ENCODE data around the gene C1QTNF12. TPM values are rescaled to one million over a fixed set of nuclear protein-coding genes. Genes with fewer than 3 reads are reported as not detected.

C1QTNF12 gene, protein sequence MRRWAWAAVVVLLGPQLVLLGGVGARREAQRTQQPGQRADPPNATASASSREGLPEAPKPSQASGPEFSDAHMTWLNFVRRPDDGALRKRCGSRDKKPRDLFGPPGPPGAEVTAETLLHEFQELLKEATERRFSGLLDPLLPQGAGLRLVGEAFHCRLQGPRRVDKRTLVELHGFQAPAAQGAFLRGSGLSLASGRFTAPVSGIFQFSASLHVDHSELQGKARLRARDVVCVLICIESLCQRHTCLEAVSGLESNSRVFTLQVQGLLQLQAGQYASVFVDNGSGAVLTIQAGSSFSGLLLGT
- total RNA-seq: 1 to 10 TPM; 1.2 to 1.4 TPM

GRCh38 chr1:1246577-1247340 is at the start of gene C1QTNF12:
C1QTNF12 (minus strand) TSS chr1:1246722; CDS start chr1:1246690, 32 bp downstream.
- CTCF ChIA-PET: no interaction called here
- peaks cover 5% of the 10 kb centered on the region for H3K27me3 Mint-ChIP-seq
- POLR2A ChIA-PET: no interaction called here

GRCh38 chr1:1295154-1295923 is 48.8 kb upstream of the C1QTNF12 start:
- Mint-ChIP-seq H3K27me3 (no peaks in the 10 kb centered on the region), H3K4me3 (no peak overlapping the region), H3K4me1 (no peaks in the 10 kb centered on the region), H3K9me3 (no peaks in the 10 kb centered on the region), H3K27ac (no peak overlapping the region), H3K36me3 (ENCODE audit: low read depth) (peaks cover 7% of the 10 kb centered on the region)
- DNase-seq: no peak
- ChIA-PET POLR2A (no interaction called here), CTCF (interaction anchor here (0.9 to 1.1 kb wide), 2 partner anchors 10 to 173 kb away, joined by 3 read pairs; no protein-coding TSS in a partner anchor)

More at GRCh38 chr1:1246577-1247340, at the start of gene C1QTNF12:
- Mint-ChIP-seq H3K36me3 (ENCODE audit: low read depth) (peaks cover 2% of the 10 kb centered on the region), H3K27ac (no peak within 1 kb of the TSS), H3K4me3 (no peak within 1 kb of the TSS), H3K9me3 (no peaks in the 10 kb centered on the region), H3K4me1 (peaks cover 9% of the 10 kb centered on the region)
- no peak for DNase-seq

GRCh38 chr1:1294250-1294890 is 47.8 kb upstream of the C1QTNF12 start:
- no peak for DNase-seq
- Mint-ChIP-seq H3K36me3 (ENCODE audit: low read depth) (peaks cover 3% of the 10 kb centered on the region), H3K4me1 (no peaks in the 10 kb centered on the region), H3K9me3 (no peaks in the 10 kb centered on the region), H3K27me3 (no peaks in the 10 kb centered on the region), H3K27ac (no peak overlapping the region), H3K4me3 (no peak overlapping the region)
- ChIA-PET CTCF (no interaction called here), POLR2A (no interaction called here)

GRCh38 chr1:1293263-1294249 is 47.0 kb upstream of the C1QTNF12 start:
- H3K36me3 Mint-ChIP-seq (ENCODE audit: low read depth): peaks cover 3% of the 10 kb centered on the region
- POLR2A ChIA-PET: no interaction called here

GRCh38 chr1:1292851-1293250 is 46.3 kb upstream of the C1QTNF12 start:
- no peaks in the 10 kb centered on the region for H3K9me3 Mint-ChIP-seq

More at GRCh38 chr1:1293263-1294249, 47.0 kb upstream of the C1QTNF12 start:
- H3K27me3 Mint-ChIP-seq: no peaks in the 10 kb centered on the region
- no peaks in the 10 kb centered on the region for H3K9me3 Mint-ChIP-seq
- H3K4me1 Mint-ChIP-seq: no peaks in the 10 kb centered on the region
- H3K27ac Mint-ChIP-seq: no peak overlapping the region
- H3K4me3 Mint-ChIP-seq: no peak overlapping the region
- no peak for DNase-seq
- CTCF ChIA-PET: no interaction called here

DNA sequence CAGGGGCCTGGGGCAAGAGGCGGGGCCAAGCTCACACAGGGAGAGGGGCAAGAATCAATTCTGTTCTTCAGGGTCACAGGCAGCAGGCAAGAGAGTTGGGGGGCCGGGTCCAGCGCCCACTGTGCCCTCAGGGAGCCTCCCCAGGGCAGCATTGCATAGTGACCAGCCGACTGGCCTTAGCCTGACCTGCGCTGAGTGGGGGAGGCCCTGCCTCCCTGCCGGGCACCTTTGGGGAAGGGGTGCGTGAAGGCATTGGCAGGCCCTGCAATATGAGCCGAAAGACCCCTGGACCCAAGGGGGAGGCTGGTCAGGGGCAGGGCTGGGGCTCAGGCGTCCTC is 45.9 kb upstream of the C1QTNF12 start:
- H3K36me3 Mint-ChIP-seq (ENCODE audit: low read depth): peaks cover 3% of the 10 kb centered on the region
- POLR2A ChIA-PET: interaction anchor here (0.6 kb wide), 1 partner anchor 170 kb away, joined by 3 read pairs; no protein-coding TSS in a partner anchor

More at GRCh38 chr1:1292851-1293250, 46.3 kb upstream of the C1QTNF12 start:
- H3K36me3 Mint-ChIP-seq (ENCODE audit: low read depth): peaks cover 3% of the 10 kb centered on the region
- POLR2A ChIA-PET: no interaction called here
- H3K4me3 Mint-ChIP-seq: no peak overlapping the region
- no peaks in the 10 kb centered on the region for H3K27me3 Mint-ChIP-seq
- no peaks in the 10 kb centered on the region for H3K4me1 Mint-ChIP-seq
- DNase-seq: no peak
- no peak overlapping the region for H3K27ac Mint-ChIP-seq
- CTCF ChIA-PET: interaction anchor here (1.4 to 3.2 kb wide), 3 partner anchors 11 to 291 kb away, joined by 3 to 36 read pairs (median 6); no protein-coding TSS in a partner anchor

DNA sequence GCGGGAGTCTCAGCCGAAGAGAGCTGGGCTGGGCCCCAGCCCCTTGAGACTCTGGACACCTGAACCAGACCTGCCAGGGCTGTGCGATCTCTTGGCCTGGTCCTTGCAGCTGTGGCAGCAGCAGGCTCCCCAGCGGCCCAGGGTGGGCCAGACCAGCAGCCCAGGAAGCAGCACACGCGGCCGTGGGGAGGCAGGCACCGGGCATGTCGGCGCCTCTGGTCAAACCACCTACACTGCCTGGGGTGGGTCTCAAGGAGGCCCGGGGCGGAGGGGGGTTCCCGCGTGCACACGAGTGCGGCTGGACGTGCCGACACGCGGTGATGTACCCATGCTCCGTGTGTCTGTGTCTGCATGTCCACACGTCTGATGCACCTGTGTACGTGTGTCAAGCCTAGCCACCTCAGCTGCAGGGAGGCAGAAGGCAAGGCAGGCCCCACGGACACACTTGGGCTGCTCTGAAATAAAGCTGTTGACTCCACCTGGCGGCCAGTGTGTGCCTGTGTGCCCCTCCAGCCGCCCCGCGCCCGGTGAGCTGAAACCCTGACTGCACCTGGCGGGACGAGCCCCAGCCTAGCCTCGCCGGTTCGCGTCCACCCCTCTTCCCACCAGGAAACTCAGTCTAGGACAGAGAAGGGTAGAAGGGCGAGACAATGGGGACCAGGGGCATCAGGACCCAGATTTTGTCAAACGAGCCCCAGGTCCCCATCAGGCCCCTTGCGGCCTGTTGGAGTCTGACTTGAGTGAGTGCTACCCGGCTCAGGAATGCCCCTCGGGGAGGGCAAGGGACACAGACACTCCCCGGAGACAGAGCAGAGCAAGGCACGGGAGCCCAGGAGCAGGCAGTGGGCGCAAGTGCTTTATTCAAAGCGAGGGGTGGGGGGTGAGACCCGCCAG is 45.3 kb upstream of the C1QTNF12 start:
- Mint-ChIP-seq H3K4me1 (no peaks in the 10 kb centered on the region), H3K9me3 (no peaks in the 10 kb centered on the region), H3K27ac (no peak overlapping the region), H3K4me3 (no peak overlapping the region), H3K27me3 (no peaks in the 10 kb centered on the region), H3K36me3 (ENCODE audit: low read depth) (peaks cover 3% of the 10 kb centered on the region)
- peak; percentile 65 for DNase-seq
- ChIA-PET CTCF (interaction anchor here (1.1 to 3.2 kb wide), 16 partner anchors 9 to 333 kb away, joined by 3 to 36 read pairs (median 5); partner anchors contain the start of genes ISG15, NOC2L, TNFRSF4 and UBE2J2), POLR2A (interaction anchor here (0.6 kb wide), 1 partner anchor 169 kb away, joined by 3 read pairs; no protein-coding TSS in a partner anchor)

More for the DNA sequence above, 45.9 kb upstream of the C1QTNF12 start:
- CTCF ChIA-PET: interaction anchor here (1.1 to 3.2 kb wide), 13 partner anchors 8 to 333 kb away, joined by 3 to 36 read pairs (median 5); partner anchors contain the start of genes ISG15, NOC2L and UBE2J2
- no peaks in the 10 kb centered on the region for H3K9me3 Mint-ChIP-seq
- no peaks in the 10 kb centered on the region for H3K4me1 Mint-ChIP-seq
- H3K27me3 Mint-ChIP-seq: no peaks in the 10 kb centered on the region
- no peak overlapping the region for H3K27ac Mint-ChIP-seq
- no peak overlapping the region for H3K4me3 Mint-ChIP-seq
- DNase-seq: no peak

DNA sequence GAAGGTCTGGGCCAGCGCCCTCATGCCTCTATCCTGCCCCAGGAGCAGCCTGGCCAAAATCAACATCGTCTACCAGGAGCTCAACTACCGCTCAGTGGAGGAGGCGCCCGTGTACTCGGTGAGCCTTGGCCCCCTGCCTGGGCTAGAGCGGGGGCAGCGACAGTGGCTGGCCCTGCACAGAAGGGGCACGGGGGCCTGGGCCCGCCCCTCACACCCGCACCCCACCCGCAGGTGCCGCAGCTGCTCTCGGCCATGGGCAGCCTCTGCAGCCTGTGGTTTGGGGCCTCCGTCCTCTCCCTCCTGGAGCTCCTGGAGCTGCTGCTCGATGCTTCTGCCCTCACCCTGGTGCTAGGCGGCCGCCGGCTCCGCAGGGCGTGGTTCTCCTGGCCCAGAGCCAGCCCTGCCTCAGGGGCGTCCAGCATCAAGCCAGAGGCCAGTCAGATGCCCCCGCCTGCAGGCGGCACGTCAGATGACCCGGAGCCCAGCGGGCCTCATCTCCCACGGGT is 44.6 kb upstream of the C1QTNF12 start:
- H3K36me3 Mint-ChIP-seq (ENCODE audit: low read depth): peaks cover 3% of the 10 kb centered on the region
- DNase-seq: no peak
- no peaks in the 10 kb centered on the region for H3K27me3 Mint-ChIP-seq
- no peak overlapping the region for H3K27ac Mint-ChIP-seq
- H3K9me3 Mint-ChIP-seq: no peaks in the 10 kb centered on the region
- CTCF ChIA-PET: interaction anchor here (1.0 to 3.2 kb wide), 16 partner anchors 9 to 332 kb away, joined by 3 to 36 read pairs (median 5); partner anchors contain the start of genes ISG15, NOC2L, TNFRSF4 and UBE2J2
- POLR2A ChIA-PET: no interaction called here
- H3K4me3 Mint-ChIP-seq: no peak overlapping the region
- no peaks in the 10 kb centered on the region for H3K4me1 Mint-ChIP-seq

GRCh38 chr1:1290238-1290731 is 43.8 kb upstream of the C1QTNF12 start:
- CTCF ChIA-PET: interaction anchor here (1.0 to 3.2 kb wide), 9 partner anchors 11 to 260 kb away, joined by 3 to 36 read pairs (median 5); partner anchors contain the start of gene TNFRSF4
- peak; percentile 68 for DNase-seq
- H3K36me3 Mint-ChIP-seq (ENCODE audit: low read depth): peaks cover 3% of the 10 kb centered on the region
- H3K4me1 Mint-ChIP-seq: no peaks in the 10 kb centered on the region
- no peaks in the 10 kb centered on the region for H3K27me3 Mint-ChIP-seq
- no peak overlapping the region for H3K27ac Mint-ChIP-seq
- H3K4me3 Mint-ChIP-seq: no peak overlapping the region
- POLR2A ChIA-PET: no interaction called here
- no peaks in the 10 kb centered on the region for H3K9me3 Mint-ChIP-seq

DNA sequence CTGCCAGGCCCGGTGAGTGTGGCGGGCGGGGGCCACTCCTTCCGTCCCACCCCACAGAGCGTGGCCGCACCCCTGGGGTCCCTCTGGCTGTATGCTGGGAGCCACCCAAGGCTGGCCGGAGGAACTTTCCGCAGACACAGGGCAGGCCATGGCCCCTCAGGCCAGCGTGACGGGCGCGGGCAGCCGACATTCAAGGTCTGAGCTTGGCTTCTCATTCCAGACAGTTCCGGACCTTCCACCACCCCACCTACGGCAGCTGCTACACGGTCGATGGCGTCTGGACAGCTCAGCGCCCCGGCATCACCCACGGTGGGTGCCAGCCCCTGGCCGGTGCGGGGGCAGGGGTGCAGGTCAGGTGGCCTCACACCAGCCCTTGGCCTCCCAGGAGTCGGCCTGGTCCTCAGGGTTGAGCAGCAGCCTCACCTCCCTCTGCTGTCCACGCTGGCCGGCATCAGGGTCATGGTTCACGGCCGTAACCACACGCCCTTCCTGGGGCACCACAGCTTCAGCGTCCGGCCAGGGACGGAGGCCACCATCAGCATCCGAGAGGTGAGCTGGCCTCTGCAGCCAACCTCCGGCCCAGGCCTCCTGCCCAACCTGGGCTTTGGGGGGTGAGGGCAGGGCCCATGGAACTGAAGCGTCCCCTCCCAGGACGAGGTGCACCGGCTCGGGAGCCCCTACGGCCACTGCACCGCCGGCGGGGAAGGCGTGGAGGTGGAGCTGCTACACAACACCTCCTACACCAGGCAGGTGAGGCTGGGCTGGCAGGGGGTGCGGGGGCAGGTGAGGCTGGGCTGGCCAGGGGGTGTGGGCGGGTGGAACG is 41.0 kb upstream of the C1QTNF12 start:
- Mint-ChIP-seq H3K36me3 (ENCODE audit: low read depth) (no peaks in the 10 kb centered on the region), H3K9me3 (no peaks in the 10 kb centered on the region), H3K27me3 (no peaks in the 10 kb centered on the region), H3K4me3 (no peak overlapping the region), H3K4me1 (no peaks in the 10 kb centered on the region), H3K27ac (no peak overlapping the region)
- CTCF ChIA-PET: interaction anchor here (0.6 to 1.8 kb wide), 3 partner anchors 165 to 1116 kb away, joined by 3 to 6 read pairs (median 5); no protein-coding TSS in a partner anchor
- POLR2A ChIA-PET: no interaction called here
- DNase-seq: no peak
